SH-SY5Y (cell line): ENCODE measurements around the gene SKP2.

Source experiments
- GATA2 ChIP-seq: IDR thresholded peaks from 2 replicates; pipeline ENCODE4 v1.6.1; 2011; ENCODE audit warnings: mild to moderate bottlenecking, low read depth, low read length
- GATA3 ChIP-seq: IDR thresholded peaks from 2 replicates; pipeline ENCODE4 v1.6.1; 2011; ENCODE audit warnings: low read depth, mild to moderate bottlenecking, low read length, moderate library complexity

DNA sequence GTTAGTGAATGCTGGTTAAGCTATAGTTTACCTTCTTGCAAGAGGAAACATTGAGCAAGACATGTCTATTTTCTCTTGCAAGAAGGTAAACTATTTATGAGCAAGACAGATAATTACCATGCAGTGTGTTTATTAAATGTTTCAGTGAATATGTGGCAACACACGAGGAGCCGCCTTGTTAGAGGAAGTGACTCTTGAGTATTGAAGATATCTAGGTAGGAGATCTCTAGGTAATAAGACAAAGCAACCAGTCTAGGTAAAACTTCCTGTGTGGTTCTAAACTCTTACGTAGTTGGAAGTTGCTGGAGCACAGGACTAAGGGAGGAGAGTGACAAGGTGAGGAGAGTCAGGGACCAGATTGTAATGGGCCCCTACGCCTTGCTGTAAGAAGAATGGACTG, 16.8 kb downstream of the SKP2 start:
- TF ChIP-seq GATA2 = no peak
- TF ChIP-seq GATA3 = no peak
